Ishikawa (cell line): ENCODE measurements around the gene ARVCF.

ENCODE experiments used
- CEBPB ChIP-seq: IDR thresholded peaks from 2 replicates; pipeline ENCODE4 v1.6.1; 2012
- CREB1 ChIP-seq: IDR thresholded peaks from 2 replicates; pipeline ENCODE4 v1.6.1; 2012; ENCODE audit warnings: low read depth
- EGR1 ChIP-seq: IDR thresholded peaks from 2 replicates; pipeline ENCODE4 v1.6.1; 2012
- EP300 ChIP-seq: IDR thresholded peaks from 2 replicates; pipeline ENCODE4 v1.6.1; 2012; ENCODE audit warnings: borderline replicate concordance
- FOXM1 ChIP-seq: IDR thresholded peaks from 2 replicates; pipeline ENCODE4 v1.6.1; 2012; ENCODE audit warnings: low read depth, borderline replicate concordance
- NFIC ChIP-seq: IDR thresholded peaks from 2 replicates; pipeline ENCODE4 v1.6.1; 2012
- RAD21 ChIP-seq: IDR thresholded peaks from 2 replicates; pipeline ENCODE4 v1.6.1; 2012; ENCODE audit warnings: low read depth
- TAF1 ChIP-seq: IDR thresholded peaks from 2 replicates; pipeline ENCODE4 v1.6.1; 2012; ENCODE audit warnings: low read depth, mild to moderate bottlenecking
- TCF12 ChIP-seq: IDR thresholded peaks from 2 replicates; pipeline ENCODE4 v1.6.1; 2012; ENCODE audit warnings: low read depth
- TEAD4 ChIP-seq: IDR thresholded peaks from 2 replicates; pipeline ENCODE4 v1.6.1; 2012
- YY1 ChIP-seq: IDR thresholded peaks from 2 replicates; pipeline ENCODE4 v1.6.1; 2012; ENCODE audit warnings: low read depth
- ZBTB7A ChIP-seq: IDR thresholded peaks from 2 replicates; pipeline ENCODE4 v1.6.1; 2012; ENCODE audit warnings: low read depth
- TF ChIP-seq, protein P1 (sequence below): IDR thresholded peaks from 2 replicates; pipeline ENCODE4 v1.6.1; 2012
- TF ChIP-seq, protein P2 (sequence below): IDR thresholded peaks from 2 replicates; pipeline ENCODE4 v1.6.1; 2012
- TF ChIP-seq, protein P3 (sequence below): IDR thresholded peaks from 2 replicates; pipeline ENCODE4 v1.6.1; 2012; ENCODE audit warnings: low read depth, mild to moderate bottlenecking

ARVCF gene

DNA sequence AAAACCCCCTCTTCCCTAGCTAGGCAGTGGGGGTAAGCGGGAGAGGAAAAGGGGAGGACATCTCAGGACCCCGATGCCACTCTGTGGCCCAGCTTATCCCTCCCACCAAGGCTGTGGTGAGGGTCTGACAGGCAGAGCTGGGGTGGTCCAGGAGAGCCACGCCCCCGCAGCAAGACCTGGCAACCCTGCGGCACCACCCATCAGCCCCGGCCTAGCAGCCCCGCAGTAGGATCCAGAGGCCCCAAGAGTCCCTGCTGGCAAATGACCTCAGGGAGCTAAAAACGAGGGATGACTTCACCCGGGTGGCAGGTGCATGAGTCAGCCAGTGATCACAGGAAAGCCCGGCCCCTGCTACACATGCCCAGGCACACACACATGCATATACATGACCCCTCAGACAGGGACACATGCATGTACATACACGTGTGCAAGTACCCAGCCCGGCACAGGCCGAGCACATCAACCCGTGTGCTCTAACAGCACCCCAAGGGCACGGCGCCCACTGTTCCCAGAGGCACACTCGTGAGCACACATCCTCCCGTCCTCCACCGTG, 32.3 kb downstream of the ARVCF start:
- TF ChIP-seq CEBPB: no peak
- TF ChIP-seq TCF12: peak; percentile 91
- peak; percentile 51; the same call in 1 of the 2 replicates for TF ChIP-seq FOXM1
- TF ChIP-seq EGR1: no peak
- TF ChIP-seq, protein P1, sequence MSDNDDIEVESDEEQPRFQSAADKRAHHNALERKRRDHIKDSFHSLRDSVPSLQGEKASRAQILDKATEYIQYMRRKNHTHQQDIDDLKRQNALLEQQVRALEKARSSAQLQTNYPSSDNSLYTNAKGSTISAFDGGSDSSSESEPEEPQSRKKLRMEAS: peak; percentile 63; the same call in 1 of the 2 replicates
- peak; percentile 78 for TF ChIP-seq TEAD4
- no peak for TF ChIP-seq CREB1
- peak; percentile 90 for TF ChIP-seq EP300
- no peak for TF ChIP-seq YY1
- TF ChIP-seq RAD21: no peak
- TF ChIP-seq, protein P2, sequence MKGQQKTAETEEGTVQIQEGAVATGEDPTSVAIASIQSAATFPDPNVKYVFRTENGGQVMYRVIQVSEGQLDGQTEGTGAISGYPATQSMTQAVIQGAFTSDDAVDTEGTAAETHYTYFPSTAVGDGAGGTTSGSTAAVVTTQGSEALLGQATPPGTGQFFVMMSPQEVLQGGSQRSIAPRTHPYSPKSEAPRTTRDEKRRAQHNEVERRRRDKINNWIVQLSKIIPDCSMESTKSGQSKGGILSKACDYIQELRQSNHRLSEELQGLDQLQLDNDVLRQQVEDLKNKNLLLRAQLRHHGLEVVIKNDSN: no peak
- peak; percentile 65; the same call in 1 of the 2 replicates for TF ChIP-seq NFIC

DNA sequence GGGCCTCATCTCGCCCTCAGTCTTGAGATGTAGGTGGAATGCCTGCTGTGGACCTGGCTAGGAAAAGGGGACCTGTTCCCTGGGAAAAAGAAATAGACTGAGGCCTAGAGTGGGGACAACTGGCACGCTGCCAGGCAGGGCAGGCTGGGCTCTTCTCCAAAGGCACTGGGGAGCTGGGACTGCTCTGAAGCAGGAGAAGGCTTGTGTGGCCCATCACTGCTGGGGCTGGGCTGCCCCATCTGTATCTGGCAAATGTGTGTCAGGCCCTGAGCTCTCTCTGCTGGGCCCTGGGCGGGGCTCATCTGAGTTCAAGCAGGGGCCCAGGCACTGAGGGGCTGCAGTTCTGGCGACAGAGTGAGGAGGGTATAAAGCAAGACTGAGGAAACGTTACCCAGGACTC, 32.9 kb downstream of the ARVCF start:
- TF ChIP-seq TEAD4 (no peak), RAD21 (no peak), NFIC (peak; percentile 90)
- TF ChIP-seq, protein P1: no peak

DNA sequence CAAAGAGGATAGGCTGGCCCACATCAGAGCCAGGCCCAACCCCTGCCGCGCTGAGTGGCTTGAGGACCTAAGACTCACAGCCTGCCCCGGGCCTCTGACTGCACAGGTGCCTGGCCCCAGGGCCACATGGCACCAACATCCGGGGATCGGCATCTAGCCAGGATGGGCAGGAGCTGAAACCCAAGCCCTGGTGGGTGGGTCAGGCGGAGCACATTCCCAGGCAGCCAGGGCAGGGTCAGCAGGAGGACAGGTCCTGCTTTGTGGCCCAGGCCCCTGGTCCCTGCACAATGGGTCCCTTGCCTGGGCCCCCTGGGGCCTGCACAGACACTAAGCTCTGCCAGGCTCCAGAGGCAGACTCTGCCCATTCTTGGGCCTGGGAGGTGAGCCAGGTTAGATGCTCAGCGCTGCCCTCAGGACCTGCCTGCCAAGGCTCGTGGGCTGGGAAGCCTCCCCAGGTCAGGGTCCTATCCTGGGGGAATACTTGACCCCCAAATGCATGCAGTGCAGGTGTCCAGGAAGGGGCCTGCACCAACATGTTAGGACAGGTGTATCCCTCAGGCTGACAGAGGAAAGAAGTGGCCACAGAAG, 33.5 kb downstream of the ARVCF start:
- TF ChIP-seq EP300 (peak; percentile 87), YY1 (0 out of 2 replicates have a peak, but pooled peaks have one; percentile 19), EGR1 (peak; percentile 61), TAF1 (no peak; the same call in 1 of the 2 replicates), CREB1 (no peak), RAD21 (no peak), NFIC (peak; percentile 93), TEAD4 (peak; percentile 88), FOXM1 (peak; percentile 78; the same call in 1 of the 2 replicates), TCF12 (peak; percentile 90), ZBTB7A (peak; percentile 97), CEBPB (no peak; the same call in 1 of the 2 replicates)
- TF ChIP-seq, protein P3, sequence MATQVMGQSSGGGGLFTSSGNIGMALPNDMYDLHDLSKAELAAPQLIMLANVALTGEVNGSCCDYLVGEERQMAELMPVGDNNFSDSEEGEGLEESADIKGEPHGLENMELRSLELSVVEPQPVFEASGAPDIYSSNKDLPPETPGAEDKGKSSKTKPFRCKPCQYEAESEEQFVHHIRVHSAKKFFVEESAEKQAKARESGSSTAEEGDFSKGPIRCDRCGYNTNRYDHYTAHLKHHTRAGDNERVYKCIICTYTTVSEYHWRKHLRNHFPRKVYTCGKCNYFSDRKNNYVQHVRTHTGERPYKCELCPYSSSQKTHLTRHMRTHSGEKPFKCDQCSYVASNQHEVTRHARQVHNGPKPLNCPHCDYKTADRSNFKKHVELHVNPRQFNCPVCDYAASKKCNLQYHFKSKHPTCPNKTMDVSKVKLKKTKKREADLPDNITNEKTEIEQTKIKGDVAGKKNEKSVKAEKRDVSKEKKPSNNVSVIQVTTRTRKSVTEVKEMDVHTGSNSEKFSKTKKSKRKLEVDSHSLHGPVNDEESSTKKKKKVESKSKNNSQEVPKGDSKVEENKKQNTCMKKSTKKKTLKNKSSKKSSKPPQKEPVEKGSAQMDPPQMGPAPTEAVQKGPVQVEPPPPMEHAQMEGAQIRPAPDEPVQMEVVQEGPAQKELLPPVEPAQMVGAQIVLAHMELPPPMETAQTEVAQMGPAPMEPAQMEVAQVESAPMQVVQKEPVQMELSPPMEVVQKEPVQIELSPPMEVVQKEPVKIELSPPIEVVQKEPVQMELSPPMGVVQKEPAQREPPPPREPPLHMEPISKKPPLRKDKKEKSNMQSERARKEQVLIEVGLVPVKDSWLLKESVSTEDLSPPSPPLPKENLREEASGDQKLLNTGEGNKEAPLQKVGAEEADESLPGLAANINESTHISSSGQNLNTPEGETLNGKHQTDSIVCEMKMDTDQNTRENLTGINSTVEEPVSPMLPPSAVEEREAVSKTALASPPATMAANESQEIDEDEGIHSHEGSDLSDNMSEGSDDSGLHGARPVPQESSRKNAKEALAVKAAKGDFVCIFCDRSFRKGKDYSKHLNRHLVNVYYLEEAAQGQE: no peak
- TF ChIP-seq, protein P2: peak; percentile 69
- TF ChIP-seq, protein P1: peak; percentile 91

DNA sequence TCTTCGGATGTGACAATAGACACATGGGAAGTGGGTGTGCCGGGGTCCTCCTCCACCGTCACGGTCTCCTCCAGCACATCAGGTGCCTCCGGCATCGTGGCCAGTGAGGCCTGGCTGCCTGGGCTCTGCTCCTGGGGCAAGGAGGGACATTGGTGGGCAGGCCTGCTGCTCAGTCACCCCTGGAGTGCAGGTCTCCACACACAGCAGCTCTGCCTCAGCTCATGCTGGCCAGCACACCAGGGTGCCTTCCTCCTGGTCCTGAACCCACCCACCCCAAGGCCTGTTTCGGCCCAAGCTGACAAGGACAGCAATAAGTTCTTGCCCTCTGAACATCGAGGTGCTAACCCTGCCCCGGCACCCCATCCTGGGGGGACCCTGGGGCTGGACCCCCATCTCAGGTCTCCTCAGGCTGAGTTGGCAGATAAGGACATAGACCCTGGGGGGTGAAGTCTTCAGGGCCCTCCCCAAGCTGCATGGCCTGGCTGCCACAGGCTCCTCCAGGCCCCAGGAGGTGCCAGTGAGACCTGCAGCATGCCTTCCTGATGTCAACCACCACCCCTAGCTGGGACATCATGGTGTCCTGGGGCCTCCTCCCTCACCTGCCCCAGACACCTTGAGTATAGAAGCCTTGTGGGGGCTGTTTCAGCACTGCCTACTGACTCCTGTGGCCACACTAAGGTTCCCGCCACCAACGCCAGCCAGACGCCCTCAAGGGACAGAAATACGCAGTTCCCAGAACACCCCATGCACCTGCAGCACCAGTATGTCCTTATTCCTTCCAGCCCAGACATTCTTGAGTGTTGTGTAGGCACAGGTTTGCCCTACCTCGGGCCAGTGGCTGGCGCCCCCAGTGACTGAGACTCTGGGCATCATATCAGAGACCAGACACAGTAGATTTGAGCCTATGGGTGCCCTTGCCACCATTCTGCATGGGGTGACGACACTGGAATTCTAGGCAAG, 34.4 kb downstream of the ARVCF start:
- TF ChIP-seq, protein P3: no peak
- TF ChIP-seq YY1: no peak
- TF ChIP-seq, protein P2: no peak
- TF ChIP-seq EP300: peak; percentile 63
- TF ChIP-seq TCF12: peak; percentile 58
- TF ChIP-seq EGR1: no peak
- TF ChIP-seq NFIC: no peak
- TF ChIP-seq, protein P1: peak; percentile 65
